Activated naive CD8-positive, alpha-beta T cell treated with anti-CD3 and anti-CD28 coated beads, Interleukin-2, amount 50 U/mL, for 16 hours (primary cell): ENCODE results near the gene PLEKHA7.
"Not testable (repeated sequence)": the region's sequence is repeated elsewhere in the genome, so short reads cannot be mapped to it uniquely, and the experiment has no call there.

Experiments used
- DNase-seq: peaks from one replicate; pipeline ENCODE4 v3.0.0-alpha.2; 2020; ENCODE audit warnings: low read depth, low spot score

Gene PLEKHA7, protein sequence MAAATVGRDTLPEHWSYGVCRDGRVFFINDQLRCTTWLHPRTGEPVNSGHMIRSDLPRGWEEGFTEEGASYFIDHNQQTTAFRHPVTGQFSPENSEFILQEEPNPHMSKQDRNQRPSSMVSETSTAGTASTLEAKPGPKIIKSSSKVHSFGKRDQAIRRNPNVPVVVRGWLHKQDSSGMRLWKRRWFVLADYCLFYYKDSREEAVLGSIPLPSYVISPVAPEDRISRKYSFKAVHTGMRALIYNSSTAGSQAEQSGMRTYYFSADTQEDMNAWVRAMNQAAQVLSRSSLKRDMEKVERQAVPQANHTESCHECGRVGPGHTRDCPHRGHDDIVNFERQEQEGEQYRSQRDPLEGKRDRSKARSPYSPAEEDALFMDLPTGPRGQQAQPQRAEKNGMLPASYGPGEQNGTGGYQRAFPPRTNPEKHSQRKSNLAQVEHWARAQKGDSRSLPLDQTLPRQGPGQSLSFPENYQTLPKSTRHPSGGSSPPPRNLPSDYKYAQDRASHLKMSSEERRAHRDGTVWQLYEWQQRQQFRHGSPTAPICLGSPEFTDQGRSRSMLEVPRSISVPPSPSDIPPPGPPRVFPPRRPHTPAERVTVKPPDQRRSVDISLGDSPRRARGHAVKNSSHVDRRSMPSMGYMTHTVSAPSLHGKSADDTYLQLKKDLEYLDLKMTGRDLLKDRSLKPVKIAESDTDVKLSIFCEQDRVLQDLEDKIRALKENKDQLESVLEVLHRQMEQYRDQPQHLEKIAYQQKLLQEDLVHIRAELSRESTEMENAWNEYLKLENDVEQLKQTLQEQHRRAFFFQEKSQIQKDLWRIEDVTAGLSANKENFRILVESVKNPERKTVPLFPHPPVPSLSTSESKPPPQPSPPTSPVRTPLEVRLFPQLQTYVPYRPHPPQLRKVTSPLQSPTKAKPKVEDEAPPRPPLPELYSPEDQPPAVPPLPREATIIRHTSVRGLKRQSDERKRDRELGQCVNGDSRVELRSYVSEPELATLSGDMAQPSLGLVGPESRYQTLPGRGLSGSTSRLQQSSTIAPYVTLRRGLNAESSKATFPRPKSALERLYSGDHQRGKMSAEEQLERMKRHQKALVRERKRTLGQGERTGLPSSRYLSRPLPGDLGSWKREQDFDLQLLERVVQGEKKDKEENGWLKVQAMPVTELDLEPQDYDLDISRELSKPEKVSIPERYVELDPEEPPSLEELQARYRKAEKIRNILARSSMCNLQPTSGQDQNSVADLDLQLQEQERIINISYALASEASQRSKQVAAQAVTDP

GRCh38 chr11:17014321-17014832 lies at the start of gene PLEKHA7:
TSS of gene PLEKHA7 (minus strand) at chr11:17014414. CDS start at chr11:17014401, 13 bp downstream.
- no peak for DNase-seq

DNA sequence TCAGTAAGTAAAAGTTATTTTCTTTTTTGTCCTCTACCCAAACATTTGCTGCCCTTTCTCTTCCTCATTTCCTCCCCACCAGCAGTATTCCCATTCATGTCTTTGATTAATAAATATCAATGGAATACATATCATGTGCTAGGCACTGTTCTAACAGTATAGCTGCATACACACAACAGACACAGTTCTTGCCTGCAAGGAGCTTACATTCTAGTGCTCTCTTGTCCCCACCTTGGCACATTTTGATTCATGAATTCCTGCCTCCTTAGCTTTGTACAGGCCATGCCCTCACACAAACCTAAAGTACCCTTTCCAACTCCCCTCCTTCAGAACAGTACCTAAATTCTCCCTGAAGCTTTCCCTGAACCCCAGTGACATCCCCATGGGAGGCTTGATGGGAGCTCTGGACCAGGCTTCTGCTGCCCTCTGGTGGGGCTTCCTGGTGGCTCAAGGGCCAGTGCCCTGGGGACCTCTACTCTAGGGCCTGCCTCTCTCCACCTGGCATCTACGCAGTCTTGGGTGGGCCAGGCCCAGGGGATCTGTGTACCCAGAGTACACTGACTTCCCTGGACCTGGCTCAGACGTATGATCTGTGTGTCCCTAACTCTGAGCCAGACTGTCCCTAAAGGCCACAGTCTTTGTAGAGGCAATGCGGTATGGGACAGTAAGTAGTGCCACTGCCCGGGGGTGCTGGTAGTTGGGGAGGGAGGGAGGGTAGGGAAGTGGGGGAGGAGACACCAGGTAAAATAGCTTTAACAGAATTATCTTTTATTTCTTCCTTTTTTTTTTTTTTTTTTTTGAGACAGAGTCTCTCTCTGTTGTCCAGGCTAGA lies 49.2 kb upstream of the PLEKHA7 start:
- no peak for DNase-seq

DNA sequence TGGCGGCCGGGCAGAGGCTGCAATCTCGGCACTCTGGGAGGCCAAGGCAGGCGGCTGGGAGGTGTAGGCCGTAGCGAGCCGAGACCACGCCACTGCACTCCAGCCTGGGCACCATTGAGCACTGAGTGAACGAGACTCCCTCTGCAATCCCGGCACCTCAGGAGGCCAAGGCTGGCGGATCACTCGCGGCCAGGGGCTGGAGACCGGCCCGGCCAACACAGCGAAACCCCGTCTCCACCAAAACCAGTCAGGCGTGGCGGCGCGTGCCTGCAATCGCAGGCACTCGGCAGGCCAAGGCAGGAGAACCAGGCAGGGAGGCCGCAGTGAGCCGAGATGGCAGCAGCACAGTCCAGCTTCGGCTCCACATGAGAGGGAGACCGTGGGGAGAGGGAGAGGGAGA lies 36.9 kb upstream of the PLEKHA7 start:
- DNase-seq: not testable (repeated sequence)

DNA sequence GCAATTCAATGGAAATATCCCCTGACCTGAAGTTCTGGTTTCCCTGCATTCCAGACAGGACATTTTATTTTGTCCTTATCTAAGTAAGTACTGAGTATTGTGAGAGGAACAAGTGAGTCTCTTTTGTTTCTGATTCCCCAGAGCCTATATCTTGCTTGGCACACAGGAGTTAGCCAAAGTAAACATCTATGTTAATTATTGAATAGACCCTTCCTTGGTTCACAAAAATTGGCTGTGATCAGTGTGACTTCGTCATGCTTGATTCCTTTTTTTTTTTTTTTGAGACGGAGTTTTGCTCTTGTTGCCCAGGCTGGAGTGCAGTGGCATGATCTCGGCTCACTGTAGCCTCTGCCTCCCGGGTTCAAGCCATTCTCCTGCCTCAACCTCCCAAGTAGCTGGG lies 34.3 kb upstream of the PLEKHA7 start:
- not testable (repeated sequence) for DNase-seq

DNA sequence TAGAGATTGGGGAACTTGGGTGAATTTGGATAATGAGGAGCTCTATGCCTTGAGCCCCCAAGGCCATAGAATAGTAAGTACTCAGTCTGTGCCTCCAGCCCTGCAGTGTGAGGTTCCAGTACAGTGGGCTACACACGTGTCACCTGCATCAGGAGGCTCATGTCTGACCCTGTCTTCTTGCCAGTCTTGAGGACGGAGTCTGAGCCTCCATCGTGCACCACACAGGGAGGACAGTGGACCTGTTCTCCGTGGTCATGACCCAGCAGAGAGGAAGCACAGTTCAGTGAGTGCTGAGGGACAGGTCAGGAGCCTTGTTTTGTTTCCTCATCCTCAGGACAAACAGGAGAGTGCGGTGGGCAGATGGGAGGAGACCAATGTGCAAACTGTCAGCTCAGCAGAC lies 32.5 kb upstream of the PLEKHA7 start:
- DNase-seq: no peak

GRCh38 chr11:17036666-17037658 lies 22.7 kb upstream of the PLEKHA7 start:
- DNase-seq: no peak

GRCh38 chr11:17034027-17034426 lies 19.8 kb upstream of the PLEKHA7 start:
- not testable (repeated sequence) for DNase-seq

DNA sequence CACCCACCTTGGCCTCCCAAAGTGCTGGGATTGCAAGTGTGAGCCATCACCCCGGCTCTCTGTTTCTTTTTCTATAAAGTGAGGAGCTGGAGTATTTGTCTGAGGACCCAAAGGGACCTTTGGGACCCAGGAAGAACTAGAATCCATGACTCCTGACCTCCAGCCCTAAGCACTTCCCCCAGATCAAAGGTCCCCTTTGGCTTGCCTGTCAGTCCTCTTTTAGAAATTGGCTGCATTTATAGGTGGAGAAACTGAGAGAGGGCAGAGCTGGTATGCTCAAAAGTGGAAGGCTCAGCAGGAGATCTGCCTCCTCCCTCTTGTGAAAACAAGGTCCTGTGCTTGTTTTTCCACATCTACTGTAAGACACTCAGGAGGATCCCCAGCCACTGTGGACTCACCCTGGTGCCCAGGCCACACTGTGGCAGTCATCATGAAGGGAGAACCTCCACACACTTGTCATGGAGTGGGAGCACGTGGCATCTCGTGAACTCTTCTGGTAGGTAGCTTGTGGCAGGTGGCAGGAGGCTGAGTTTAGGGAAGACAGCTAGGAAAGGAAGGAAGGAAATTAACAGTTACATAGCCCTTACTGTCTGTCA lies 12.4 kb upstream of the PLEKHA7 start:
- no peak for DNase-seq

DNA sequence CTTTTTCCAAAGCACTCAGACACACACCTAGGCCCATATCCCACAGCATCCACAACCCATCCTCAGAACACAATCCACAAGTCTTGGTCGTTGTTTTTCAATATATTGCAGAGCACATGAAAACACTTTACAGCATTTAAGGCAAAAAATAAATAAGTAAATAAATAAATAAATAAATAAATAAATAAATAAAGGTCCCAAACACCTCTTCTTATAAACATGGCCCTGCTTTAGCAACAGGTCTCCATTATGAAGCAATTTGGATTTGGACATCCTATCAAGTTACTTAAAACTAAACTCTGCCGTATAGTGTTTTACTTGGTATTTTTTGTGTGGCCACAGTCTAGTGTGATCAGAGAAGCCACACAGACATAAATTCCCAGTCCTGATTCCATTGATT lies 10.7 kb upstream of the PLEKHA7 start:
- DNase-seq: no peak

DNA sequence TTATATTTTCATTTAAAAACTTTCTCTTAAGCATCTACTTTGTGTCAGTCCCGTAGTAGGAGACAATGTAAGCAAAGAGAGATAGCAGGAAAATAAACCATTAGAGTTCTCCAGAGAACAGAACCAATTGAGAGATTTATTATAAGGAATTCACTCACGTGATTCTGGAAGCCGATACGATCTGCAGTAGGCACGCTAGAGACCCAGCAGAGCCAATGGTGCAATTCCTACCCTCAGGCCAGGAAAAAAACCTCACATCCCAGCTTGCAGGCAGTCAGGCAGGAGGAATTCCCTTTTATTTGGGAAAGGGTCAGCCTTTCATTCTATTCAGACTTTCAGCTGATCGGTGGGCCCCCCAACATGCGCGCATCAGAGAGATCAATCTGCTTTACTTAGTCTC lies 7.3 kb upstream of the PLEKHA7 start:
- DNase-seq: no peak

DNA sequence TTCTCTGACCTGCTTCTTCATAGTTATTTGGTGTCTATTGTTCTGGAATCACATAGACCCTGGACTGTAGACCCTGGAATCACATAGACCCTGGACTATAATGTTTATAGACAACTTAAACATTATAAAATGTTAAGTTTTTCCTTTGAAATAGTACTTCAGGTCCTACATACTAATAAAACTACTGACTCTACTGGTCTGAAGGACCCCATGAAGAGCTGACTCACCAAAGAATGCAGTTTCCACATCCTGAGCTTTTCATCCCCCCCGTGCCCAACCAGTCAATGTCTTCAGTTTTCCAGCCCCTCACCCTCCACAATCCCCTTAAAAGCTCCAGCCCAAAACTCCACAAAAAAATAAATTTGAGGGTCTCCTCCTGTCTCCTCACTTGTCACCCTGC lies 6.6 kb upstream of the PLEKHA7 start:
- DNase-seq: no peak

- DNase-seq: no peak
Observed at GRCh38 chr11:17019232-17019631, 5.0 kb upstream of the PLEKHA7 start.

- no peak for DNase-seq
Observed at GRCh38 chr11:17015627-17016126, 1.5 kb upstream of the PLEKHA7 start.

DNA sequence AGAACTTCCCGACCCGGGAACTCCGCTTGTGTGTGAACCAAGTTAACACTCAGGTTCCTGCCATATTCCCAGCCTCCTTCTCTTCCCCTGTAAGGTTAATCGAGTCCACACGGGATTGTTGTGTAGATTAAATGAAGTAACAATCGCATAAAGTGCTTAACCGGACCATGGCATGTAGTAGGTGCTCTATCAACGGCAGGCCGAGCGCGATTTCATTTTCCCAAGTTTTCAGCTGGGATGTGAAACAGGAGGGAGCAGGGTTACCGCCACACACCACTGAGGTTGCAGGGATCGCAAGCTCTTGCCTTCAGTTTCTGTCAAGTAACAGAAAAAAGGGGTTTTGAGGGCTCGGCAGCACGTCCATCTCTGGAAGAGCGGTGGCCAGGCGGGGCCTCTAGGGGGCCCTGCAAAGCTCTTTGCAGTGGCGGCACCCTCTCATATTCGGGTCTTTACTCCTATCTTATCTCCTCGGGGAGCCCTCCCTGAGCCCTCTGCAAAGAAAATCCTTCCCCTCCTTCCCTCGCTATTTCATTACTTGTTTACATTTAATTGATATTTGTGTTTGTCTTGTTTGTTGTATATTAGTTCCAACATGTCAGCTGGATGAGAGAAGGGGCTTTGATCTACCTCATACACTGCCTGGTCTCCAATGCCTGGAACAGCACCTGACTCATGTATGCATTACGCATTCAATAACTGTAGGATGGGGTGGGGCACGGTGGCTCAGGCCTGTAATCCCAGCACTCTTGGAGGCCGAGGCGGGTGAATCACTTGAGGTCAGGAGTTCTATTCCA lies 816 bp upstream of the PLEKHA7 start:
- DNase-seq: no peak

DNA sequence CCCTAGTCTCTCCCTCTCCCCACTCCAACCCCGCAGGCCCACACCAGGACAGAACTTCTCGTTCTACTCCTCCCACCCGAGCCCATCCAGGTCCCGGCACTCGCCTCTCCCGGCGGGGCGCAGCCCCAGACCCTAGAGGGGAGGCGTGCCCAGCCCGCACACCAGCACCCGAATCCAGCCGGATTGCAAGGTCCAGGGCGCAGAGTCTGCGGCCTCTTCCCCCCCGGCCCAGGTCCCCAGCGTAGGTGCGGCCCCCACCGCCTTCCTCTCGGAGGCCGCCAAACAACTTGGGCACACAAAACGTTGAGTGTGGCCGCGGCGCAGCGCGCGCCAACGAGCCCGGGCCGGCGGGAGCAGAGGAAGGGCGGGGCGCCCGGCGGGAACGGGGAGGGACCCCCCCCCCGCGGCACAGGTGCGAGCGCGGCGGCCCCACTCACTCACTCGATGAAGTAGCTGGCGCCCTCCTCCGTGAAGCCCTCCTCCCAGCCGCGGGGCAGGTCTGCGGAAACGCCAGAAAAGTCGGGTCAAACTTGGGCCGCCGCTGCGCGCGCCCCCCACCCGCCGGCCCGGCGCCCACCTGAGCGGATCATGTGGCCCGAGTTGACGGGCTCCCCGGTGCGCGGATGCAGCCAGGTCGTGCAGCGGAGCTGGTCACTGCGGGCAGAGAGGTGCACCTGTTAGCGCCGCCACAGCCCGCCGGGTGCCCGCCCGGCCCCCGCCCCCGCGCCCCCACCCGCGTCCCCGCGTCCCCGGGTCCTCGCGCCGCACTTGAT lies 480 bp downstream of the PLEKHA7 start:
- no peak for DNase-seq

- DNase-seq: no peak
Observed at GRCh38 chr11:17012712-17013547, 1.3 kb downstream of the PLEKHA7 start.
